22Rv1 (cell line): ENCODE data around the gene HEATR3.

Experiments
- ZFX ChIP-seq: fragments of 450-650 bp; IDR thresholded peaks from 2 replicates; pipeline ENCODE4 v1.6.1; 2017; ENCODE audit warnings: antibody characterized with exemption, borderline replicate concordance
- TF ChIP-seq, protein P1 (sequence below): fragments of 450-650 bp; IDR thresholded peaks from 2 replicates; pipeline ENCODE4 v1.5.1; 2017; ENCODE audit warnings: mild to moderate bottlenecking

DNA sequence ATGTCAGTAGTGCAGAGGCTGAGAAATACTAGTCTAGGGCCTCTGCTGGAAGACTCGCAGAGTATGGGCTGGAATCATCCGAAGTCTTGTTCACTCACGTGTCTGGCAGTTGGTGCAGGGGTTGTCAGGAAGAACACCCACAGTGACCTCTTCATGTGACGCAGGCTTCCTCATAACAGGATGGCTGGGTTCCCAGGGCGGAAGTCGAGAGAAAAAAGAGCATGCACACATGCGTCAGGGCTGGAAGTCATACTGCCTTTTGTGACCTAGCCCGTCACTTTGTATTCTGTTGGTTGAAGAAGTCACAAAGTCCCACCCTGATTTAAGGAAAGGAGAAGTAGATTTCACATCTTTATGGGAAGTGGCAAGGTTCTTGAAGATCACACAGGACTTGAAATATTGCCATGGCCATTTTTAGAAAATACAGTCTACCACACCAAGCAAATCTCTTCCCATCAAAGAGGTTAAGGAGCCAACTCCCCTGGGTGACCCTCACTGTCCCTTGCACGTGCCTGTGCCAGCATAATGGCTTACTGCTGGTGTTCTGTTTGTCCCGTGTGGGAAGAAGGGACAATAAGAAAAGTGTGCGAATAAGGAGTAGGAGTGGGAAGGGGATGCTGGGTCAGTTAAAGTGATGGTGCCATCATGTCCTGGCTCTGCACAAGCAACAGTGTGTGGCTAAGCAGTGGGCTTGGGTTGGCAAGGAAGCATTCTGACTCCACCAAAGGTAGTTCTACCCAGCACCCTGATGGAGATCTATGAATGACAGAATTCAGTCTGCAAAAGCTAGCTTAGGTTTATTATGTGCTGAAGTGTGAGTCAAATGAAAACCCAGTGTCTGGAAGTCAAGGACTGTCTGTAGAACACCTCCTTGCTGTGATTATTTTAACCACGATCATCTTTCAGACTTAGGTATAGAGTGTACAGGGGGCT is 28.1 kb downstream of the HEATR3 start:
- TF ChIP-seq, protein P1, sequence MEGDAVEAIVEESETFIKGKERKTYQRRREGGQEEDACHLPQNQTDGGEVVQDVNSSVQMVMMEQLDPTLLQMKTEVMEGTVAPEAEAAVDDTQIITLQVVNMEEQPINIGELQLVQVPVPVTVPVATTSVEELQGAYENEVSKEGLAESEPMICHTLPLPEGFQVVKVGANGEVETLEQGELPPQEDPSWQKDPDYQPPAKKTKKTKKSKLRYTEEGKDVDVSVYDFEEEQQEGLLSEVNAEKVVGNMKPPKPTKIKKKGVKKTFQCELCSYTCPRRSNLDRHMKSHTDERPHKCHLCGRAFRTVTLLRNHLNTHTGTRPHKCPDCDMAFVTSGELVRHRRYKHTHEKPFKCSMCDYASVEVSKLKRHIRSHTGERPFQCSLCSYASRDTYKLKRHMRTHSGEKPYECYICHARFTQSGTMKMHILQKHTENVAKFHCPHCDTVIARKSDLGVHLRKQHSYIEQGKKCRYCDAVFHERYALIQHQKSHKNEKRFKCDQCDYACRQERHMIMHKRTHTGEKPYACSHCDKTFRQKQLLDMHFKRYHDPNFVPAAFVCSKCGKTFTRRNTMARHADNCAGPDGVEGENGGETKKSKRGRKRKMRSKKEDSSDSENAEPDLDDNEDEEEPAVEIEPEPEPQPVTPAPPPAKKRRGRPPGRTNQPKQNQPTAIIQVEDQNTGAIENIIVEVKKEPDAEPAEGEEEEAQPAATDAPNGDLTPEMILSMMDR: no peak
- no peak for TF ChIP-seq ZFX
